Karpas-422 (cell line): Measurements from ENCODE around the gene ASB7. TPM values are rescaled to one million over a fixed set of nuclear protein-coding genes. Genes with fewer than 3 reads are reported as not detected.

Experiments used
- DNase-seq: peaks from one replicate; pipeline ENCODE4 v3.0.0-alpha.2; 2015
- H2AFZ ChIP-seq: fragments of 200-600 bp; sonication (generic); 2 replicates; pipeline ENCODE4 v1.6.1; 2014; ENCODE audit warnings: antibody characterized with exemption, low read length, mixed read lengths
- H3K27ac ChIP-seq: fragments of 200-600 bp; sonication (generic); 2 replicates; pipeline ENCODE4 v1.5.1; 2014; ENCODE audit warnings: mild to moderate bottlenecking, low read length, moderate library complexity
- H3K27me3 ChIP-seq: fragments of 200-600 bp; sonication (generic); 2 replicates; pipeline ENCODE4 v1.6.1; 2014; ENCODE audit warnings: low read length, mixed read lengths
- H3K36me3 ChIP-seq: fragments of 200-600 bp; sonication (generic); 2 replicates; pipeline ENCODE4 v1.6.1; 2014; ENCODE audit warnings: low read length, mixed read lengths; ENCODE audit not compliant: insufficient read depth
- H3K4me1 ChIP-seq: fragments of 200-600 bp; sonication (generic); 2 replicates; pipeline ENCODE4 v1.6.1; 2014; ENCODE audit warnings: mild to moderate bottlenecking, low read length, mixed read lengths
- H3K4me2 ChIP-seq: fragments of 200-600 bp; sonication (generic); 2 replicates; pipeline ENCODE4 v1.6.1; 2014; ENCODE audit warnings: low read length, low read depth, mild to moderate bottlenecking; ENCODE audit not compliant: poor library complexity, severe bottlenecking
- H3K4me3 ChIP-seq: fragments of 200-600 bp; sonication (generic); 2 replicates; pipeline ENCODE4 v1.5.1; 2014; ENCODE audit warnings: mild to moderate bottlenecking, antibody characterized with exemption, low read length, mixed read lengths
- H3K79me2 ChIP-seq: fragments of 200-600 bp; sonication (generic); 2 replicates; pipeline ENCODE4 v1.6.1; 2014; ENCODE audit warnings: mild to moderate bottlenecking, low read length, mixed read lengths
- H3K9ac ChIP-seq: fragments of 200-600 bp; sonication (generic); 2 replicates; pipeline ENCODE4 v1.6.0; 2014; ENCODE audit warnings: low read length
- H3K9me2 ChIP-seq: fragments of 200-600 bp; sonication (generic), shearing (Covaris generic); replicated peaks from 2 replicates; pipeline ENCODE4 v1.6.0; 2014; ENCODE audit warnings: mild to moderate bottlenecking, low read length, moderate library complexity; ENCODE audit not compliant: insufficient read depth
- H3K9me3 ChIP-seq: fragments of 300-700, 200-600 bp; sonication (generic); 2 replicates; pipeline ENCODE4 v1.6.1; 2014; ENCODE audit warnings: low read length, mixed read lengths
- H4K20me1 ChIP-seq: fragments of 200-600 bp; sonication (generic); 2 replicates; pipeline ENCODE4 v1.6.1; 2014; ENCODE audit warnings: mild to moderate bottlenecking, antibody characterized with exemption, low read length, low read depth; ENCODE audit not compliant: insufficient read depth
- total RNA-seq: library from RNA; depleted of rRNA; stranded (reverse); fragments of >200 nt; shearing (Covaris generic); gene quantifications from 2 replicates; pipeline ENCODE4 v1.2.3, GENCODE V29; 2014; ENCODE audit warnings: low replicate concordance

Gene ASB7
- total RNA-seq, 1 experiment from 2014 or later: 23.9 TPM

GRCh38 chr15:100642213-100642949 is 40.0 kb downstream of the ASB7 start:
- no peak overlapping the region for H3K9ac ChIP-seq
- H3K79me2 ChIP-seq: peaks cover 69% of the 10 kb centered on the region
- H3K27me3 ChIP-seq: no peaks in the 10 kb centered on the region
- H3K9me3 ChIP-seq: no peaks in the 10 kb centered on the region
- H4K20me1 ChIP-seq: peaks cover 13% of the 10 kb centered on the region; the same call in 1 of the 2 replicates
- H3K27ac ChIP-seq: no peak overlapping the region
- H3K4me3 ChIP-seq: no peak overlapping the region
- no peaks in the 10 kb centered on the region for H3K9me2 ChIP-seq
- no peaks in the 10 kb centered on the region for H3K36me3 ChIP-seq
- H2AFZ ChIP-seq: no peak overlapping the region
- no peak overlapping the region for H3K4me2 ChIP-seq
- no peaks in the 10 kb centered on the region for H3K4me1 ChIP-seq
- no peak for DNase-seq

GRCh38 chr15:100642950-100643338 is 40.6 kb downstream of the ASB7 start:
- Histone ChIP-seq H4K20me1 (peaks cover 12% of the 10 kb centered on the region; the same call in 1 of the 2 replicates), H3K27ac (no peak overlapping the region), H3K9me2 (no peaks in the 10 kb centered on the region), H2AFZ (no peak overlapping the region), H3K4me2 (no peak overlapping the region), H3K27me3 (no peaks in the 10 kb centered on the region), H3K79me2 (peaks cover 65% of the 10 kb centered on the region), H3K4me1 (no peaks in the 10 kb centered on the region), H3K9me3 (no peaks in the 10 kb centered on the region), H3K36me3 (no peaks in the 10 kb centered on the region), H3K9ac (no peak overlapping the region), H3K4me3 (no peak overlapping the region)
- DNase-seq: no peak

DNA sequence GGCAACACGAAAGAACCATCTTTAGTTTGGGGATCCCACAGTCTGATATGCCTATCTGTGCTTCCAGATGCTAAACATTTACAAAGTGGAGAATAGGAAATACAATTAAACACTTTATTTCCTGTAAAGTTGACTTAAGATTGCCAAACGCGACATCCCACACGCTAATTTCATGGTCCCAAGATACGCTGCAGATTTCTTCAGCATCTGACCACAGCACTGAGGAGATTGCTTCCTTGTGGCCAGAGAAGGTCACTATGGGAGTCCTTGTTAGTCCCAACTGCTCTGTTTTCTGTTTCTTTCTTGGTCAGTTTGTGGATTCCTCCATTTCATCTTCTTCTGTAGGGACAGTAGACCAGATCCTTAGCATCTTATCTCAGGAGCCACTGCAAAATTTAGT is 43.3 kb downstream of the ASB7 start:
- Histone ChIP-seq H3K4me2 (no peak overlapping the region), H3K4me3 (no peak overlapping the region), H4K20me1 (peaks cover 12% of the 10 kb centered on the region; the same call in 1 of the 2 replicates), H3K4me1 (no peaks in the 10 kb centered on the region), H2AFZ (no peak overlapping the region), H3K27ac (no peak overlapping the region), H3K9me2 (no peaks in the 10 kb centered on the region), H3K36me3 (no peaks in the 10 kb centered on the region), H3K79me2 (peaks cover 41% of the 10 kb centered on the region), H3K9me3 (no peaks in the 10 kb centered on the region), H3K9ac (no peak overlapping the region), H3K27me3 (no peaks in the 10 kb centered on the region)
- DNase-seq: no peak

DNA sequence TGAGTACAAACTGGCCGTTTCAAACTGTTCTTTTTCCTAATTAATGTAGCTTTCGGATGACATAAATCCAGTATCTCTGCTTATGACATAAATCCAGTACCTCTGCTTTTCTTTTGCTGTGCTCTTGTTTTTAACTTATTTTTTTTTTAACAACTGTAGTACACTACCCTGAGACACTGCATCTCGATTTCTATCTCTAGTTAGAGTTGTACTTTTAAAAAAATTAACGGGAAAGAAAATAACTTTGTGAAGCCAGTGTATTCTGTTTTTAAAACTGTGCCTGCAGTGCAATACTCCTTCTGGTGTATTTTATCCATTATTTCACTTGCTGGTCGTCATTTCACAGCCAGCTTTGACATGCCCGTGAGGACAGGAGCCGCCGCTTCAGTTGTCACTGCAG is 46.6 kb downstream of the ASB7 start:
- no peak for DNase-seq
- Histone ChIP-seq H3K27ac (no peak overlapping the region), H3K36me3 (no peaks in the 10 kb centered on the region), H3K9ac (no peak overlapping the region), H3K4me3 (no peak overlapping the region), H3K4me2 (no peak overlapping the region), H3K9me2 (no peaks in the 10 kb centered on the region), H4K20me1 (peaks cover 9% of the 10 kb centered on the region; the same call in 1 of the 2 replicates), H3K9me3 (no peaks in the 10 kb centered on the region), H3K27me3 (no peaks in the 10 kb centered on the region), H2AFZ (no peak overlapping the region), H3K79me2 (peaks cover 16% of the 10 kb centered on the region), H3K4me1 (peaks cover 9% of the 10 kb centered on the region)

DNA sequence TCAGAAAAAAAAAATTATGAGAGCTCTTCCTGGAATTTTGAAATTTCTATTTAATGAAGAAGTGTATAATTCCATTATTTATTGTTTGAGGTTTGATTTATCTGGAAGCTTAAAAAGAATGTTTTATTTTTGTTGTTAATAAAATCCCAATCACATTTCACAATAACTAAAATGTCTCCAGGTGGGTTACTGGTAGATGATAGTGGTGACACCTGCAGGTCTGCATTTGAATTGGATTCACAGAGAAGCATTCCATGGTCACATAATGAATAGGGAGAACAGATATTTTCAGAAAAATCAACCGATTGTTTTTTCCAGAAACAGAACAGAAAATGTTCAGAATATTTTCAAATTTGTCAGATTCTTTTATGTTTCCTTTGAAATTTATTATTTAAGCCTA is 48.3 kb downstream of the ASB7 start:
- no peak for DNase-seq
- no peak overlapping the region for H3K9ac ChIP-seq
- peaks cover 6% of the 10 kb centered on the region for H3K79me2 ChIP-seq
- no peak overlapping the region for H3K27ac ChIP-seq
- H3K4me3 ChIP-seq: no peak overlapping the region
- H3K27me3 ChIP-seq: no peaks in the 10 kb centered on the region
- peaks cover 9% of the 10 kb centered on the region for H3K4me1 ChIP-seq
- H3K9me2 ChIP-seq: no peaks in the 10 kb centered on the region
- no peaks in the 10 kb centered on the region for H3K36me3 ChIP-seq
- H4K20me1 ChIP-seq: no peaks in the 10 kb centered on the region
- no peaks in the 10 kb centered on the region for H3K9me3 ChIP-seq
- no peak overlapping the region for H2AFZ ChIP-seq
- H3K4me2 ChIP-seq: no peak overlapping the region

GRCh38 chr15:100651253-100651652 is 48.9 kb downstream of the ASB7 start:
- no peak for DNase-seq
- Histone ChIP-seq H3K79me2 (peaks cover 2% of the 10 kb centered on the region), H3K27ac (no peak overlapping the region), H4K20me1 (no peaks in the 10 kb centered on the region), H2AFZ (no peak overlapping the region), H3K9me2 (no peaks in the 10 kb centered on the region), H3K9me3 (no peaks in the 10 kb centered on the region), H3K27me3 (no peaks in the 10 kb centered on the region), H3K4me3 (no peak overlapping the region), H3K4me2 (no peak overlapping the region), H3K36me3 (no peaks in the 10 kb centered on the region), H3K4me1 (peaks cover 9% of the 10 kb centered on the region), H3K9ac (no peak overlapping the region)

DNA sequence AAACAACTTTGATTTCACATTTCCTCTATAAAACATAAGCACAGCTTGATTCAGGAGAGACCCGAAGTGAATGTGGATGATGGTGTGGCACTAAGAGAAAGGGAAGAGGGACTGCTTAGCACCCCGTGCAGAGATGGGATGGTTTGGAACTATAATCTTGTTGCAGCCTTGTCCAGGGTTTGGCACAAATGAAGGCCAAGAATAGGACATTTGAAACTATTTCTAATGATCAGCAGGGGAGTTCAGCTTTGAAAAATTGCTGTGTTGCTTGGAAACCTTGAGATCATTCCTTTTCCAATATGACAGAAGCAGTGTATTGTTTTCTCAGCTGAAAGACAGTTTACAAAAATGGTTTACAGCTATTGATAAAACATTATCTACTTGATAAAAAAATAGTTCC is 49.7 kb downstream of the ASB7 start:
- DNase-seq: no peak
- Histone ChIP-seq H3K9me2 (no peaks in the 10 kb centered on the region), H3K9me3 (no peaks in the 10 kb centered on the region), H4K20me1 (no peaks in the 10 kb centered on the region), H3K9ac (no peak overlapping the region), H3K79me2 (no peaks in the 10 kb centered on the region), H3K4me3 (no peak overlapping the region), H3K4me1 (peaks cover 9% of the 10 kb centered on the region), H3K36me3 (no peaks in the 10 kb centered on the region), H3K27me3 (no peaks in the 10 kb centered on the region), H3K4me2 (no peak overlapping the region), H2AFZ (no peak overlapping the region), H3K27ac (no peak overlapping the region)

DNA sequence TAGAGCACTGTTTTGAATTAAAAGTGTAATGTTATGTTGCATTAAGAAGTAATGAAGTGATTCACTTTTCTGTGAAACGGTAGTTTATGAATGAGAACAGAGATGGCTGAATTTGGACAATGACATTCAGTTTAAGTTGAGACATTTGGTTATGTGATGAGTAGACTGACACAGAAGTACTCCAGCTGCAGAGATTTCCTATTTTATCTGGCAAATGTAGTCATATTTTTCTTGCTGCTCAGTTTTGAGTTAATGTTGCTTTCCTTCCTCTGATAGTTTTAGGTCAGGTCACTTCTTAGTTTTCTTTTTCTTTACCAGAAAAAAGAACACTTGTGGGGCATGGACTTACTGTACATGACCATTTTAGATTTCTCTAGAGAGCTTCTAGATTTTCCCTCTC is 51.2 kb downstream of the ASB7 start:
- Histone ChIP-seq H3K9ac (no peak overlapping the region), H3K4me3 (no peak overlapping the region), H3K9me2 (no peaks in the 10 kb centered on the region), H3K27me3 (no peaks in the 10 kb centered on the region), H4K20me1 (no peaks in the 10 kb centered on the region), H3K27ac (no peak overlapping the region), H3K4me1 (peaks cover 9% of the 10 kb centered on the region), H3K9me3 (no peaks in the 10 kb centered on the region), H3K36me3 (no peaks in the 10 kb centered on the region), H3K4me2 (no peak overlapping the region), H2AFZ (no peak overlapping the region), H3K79me2 (no peaks in the 10 kb centered on the region)
- DNase-seq: no peak
